Measurements from ENCODE around the gene DISC1.

- TF ChIP-seq, protein P1, sequence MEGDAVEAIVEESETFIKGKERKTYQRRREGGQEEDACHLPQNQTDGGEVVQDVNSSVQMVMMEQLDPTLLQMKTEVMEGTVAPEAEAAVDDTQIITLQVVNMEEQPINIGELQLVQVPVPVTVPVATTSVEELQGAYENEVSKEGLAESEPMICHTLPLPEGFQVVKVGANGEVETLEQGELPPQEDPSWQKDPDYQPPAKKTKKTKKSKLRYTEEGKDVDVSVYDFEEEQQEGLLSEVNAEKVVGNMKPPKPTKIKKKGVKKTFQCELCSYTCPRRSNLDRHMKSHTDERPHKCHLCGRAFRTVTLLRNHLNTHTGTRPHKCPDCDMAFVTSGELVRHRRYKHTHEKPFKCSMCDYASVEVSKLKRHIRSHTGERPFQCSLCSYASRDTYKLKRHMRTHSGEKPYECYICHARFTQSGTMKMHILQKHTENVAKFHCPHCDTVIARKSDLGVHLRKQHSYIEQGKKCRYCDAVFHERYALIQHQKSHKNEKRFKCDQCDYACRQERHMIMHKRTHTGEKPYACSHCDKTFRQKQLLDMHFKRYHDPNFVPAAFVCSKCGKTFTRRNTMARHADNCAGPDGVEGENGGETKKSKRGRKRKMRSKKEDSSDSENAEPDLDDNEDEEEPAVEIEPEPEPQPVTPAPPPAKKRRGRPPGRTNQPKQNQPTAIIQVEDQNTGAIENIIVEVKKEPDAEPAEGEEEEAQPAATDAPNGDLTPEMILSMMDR (IDR thresholded peaks at IDR 0.05) = no peak
- TF ChIP-seq POLR2A (IDR thresholded peaks at IDR 0.05) = no peak
Measured at GRCh38 chr1:232018231-232019025, 391.8 kb downstream of the DISC1 start.
